AG04450 (cell line): Measurements from ENCODE around the gene PMM2. TPM values are rescaled to one million over a fixed set of nuclear protein-coding genes. Genes with fewer than 3 reads are reported as not detected.

Experiments used
- CTCF ChIA-PET: fragments of 300-600, 350-600 bp; formaldehyde crosslinking; extraction: SDS; loops from one replicate; lab custom pipeline; 2022; ENCODE audit warnings: antibody characterized with exemption, inconsistent platforms; lab: Charles Lee
- POLR2A ChIA-PET: fragments of 350-600 bp; formaldehyde crosslinking; extraction: SDS; loops from one replicate; lab custom pipeline; 2021; ENCODE audit warnings: antibody characterized with exemption, inconsistent platforms; lab: Yijun Ruan, JAX
- DNase-seq: peaks from one replicate; pipeline ENCODE4 v3.0.0-alpha.2; 2011; ENCODE audit warnings: low read depth, low spot score
- H3K27ac ChIP-seq: one replicate; pipeline ENCODE4 v1.5.1; 2012; ENCODE audit warnings: low read depth, low read length, control low read depth
- H3K27me3 ChIP-seq: one replicate; pipeline ENCODE4 v1.6.0; 2012; ENCODE audit warnings: low read length; ENCODE audit not compliant: control insufficient read depth, insufficient read depth
- H3K4me3 ChIP-seq: 2 replicates; pipeline ENCODE4 v1.5.1; 2011; ENCODE audit warnings: mild to moderate bottlenecking, low read depth, low read length, control low read depth
- H3K9me3 ChIP-seq: 2 replicates; pipeline ENCODE4 v1.5.1; 2012; ENCODE audit warnings: low read length; ENCODE audit not compliant: control insufficient read depth, insufficient read depth
- polyA plus RNA-seq: library from polyadenylated mRNA; depleted of rRNA; stranded (reverse); fragments of >200 nt; gene quantifications from 2 replicates; pipeline ENCODE4 v1.2.3, GENCODE V29; 2011; rRNA removed
- TF ChIP-seq, protein P1 (sequence below): IDR thresholded peaks from 2 replicates; pipeline ENCODE4 v1.5.1; 2011; ENCODE audit warnings: low read depth, low read length, control low read depth, inconsistent platforms

The PMM2 gene
- polyA plus RNA-seq, 1 experiment, result 37.0 TPM

GRCh38 chr16:8898660-8899318 lies 101.2 kb downstream of the PMM2 start:
- TF ChIP-seq, protein P1, sequence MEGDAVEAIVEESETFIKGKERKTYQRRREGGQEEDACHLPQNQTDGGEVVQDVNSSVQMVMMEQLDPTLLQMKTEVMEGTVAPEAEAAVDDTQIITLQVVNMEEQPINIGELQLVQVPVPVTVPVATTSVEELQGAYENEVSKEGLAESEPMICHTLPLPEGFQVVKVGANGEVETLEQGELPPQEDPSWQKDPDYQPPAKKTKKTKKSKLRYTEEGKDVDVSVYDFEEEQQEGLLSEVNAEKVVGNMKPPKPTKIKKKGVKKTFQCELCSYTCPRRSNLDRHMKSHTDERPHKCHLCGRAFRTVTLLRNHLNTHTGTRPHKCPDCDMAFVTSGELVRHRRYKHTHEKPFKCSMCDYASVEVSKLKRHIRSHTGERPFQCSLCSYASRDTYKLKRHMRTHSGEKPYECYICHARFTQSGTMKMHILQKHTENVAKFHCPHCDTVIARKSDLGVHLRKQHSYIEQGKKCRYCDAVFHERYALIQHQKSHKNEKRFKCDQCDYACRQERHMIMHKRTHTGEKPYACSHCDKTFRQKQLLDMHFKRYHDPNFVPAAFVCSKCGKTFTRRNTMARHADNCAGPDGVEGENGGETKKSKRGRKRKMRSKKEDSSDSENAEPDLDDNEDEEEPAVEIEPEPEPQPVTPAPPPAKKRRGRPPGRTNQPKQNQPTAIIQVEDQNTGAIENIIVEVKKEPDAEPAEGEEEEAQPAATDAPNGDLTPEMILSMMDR, result no peak
- no peak overlapping the region for H3K27ac ChIP-seq
- no peaks in the 10 kb centered on the region for H3K27me3 ChIP-seq
- H3K9me3 ChIP-seq, result no peaks in the 10 kb centered on the region
- no peak overlapping the region for H3K4me3 ChIP-seq
- DNase-seq, result no peak
- CTCF ChIA-PET, result interaction anchor here (1.8 to 4.0 kb wide), 3 partner anchors 18 to 110 kb away, joined by 5 to 22 read pairs (median 11); no protein-coding TSS in a partner anchor
- POLR2A ChIA-PET, result no interaction called here

Other genes starting within 250 kb of the PMM2 start
- not detected in 2 replicates for gene TMEM114, start 207.3 kb upstream of the PMM2 start, polyA plus RNA-seq
- 39.7 and 46.3 TPM in 2 replicates for gene METTL22, start 176.1 kb upstream of the PMM2 start, polyA plus RNA-seq
- 6.6 and 7.2 TPM in 2 replicates for gene ABAT, start 123.2 kb upstream of the PMM2 start, polyA plus RNA-seq
- gene TMEM186, start 200 bp upstream of the PMM2 start, polyA plus RNA-seq, result 7.2 and 7.7 TPM in 2 replicates
- gene CARHSP1, start 71.2 kb downstream of the PMM2 start, polyA plus RNA-seq, result 65.5 and 91.1 TPM in 2 replicates
- not detected in 2 replicates for gene LITAFD, start 84.5 kb downstream of the PMM2 start, polyA plus RNA-seq
- gene USP7, start 166.1 kb downstream of the PMM2 start, polyA plus RNA-seq, result 26.9 and 35.5 TPM in 2 replicates